SK-N-MC (cell line): Measurements from ENCODE around the gene KIAA1671.

Experiments used
- EZH2 ChIP-seq: fragments of 200-600 bp; sonication (generic); IDR thresholded peaks from one replicate; pipeline ENCODE4 v1.6.1; 2017; ENCODE audit warnings: antibody characterized with exemption
- POLR2AphosphoS5 ChIP-seq: IDR thresholded peaks from 2 replicates; pipeline ENCODE4 v1.6.1; 2012; ENCODE audit warnings: mild to moderate bottlenecking, low read depth, low read length, borderline replicate concordance

GRCh38 chr22:25216230-25216629 is 263.7 kb downstream of the KIAA1671 start:
- TF ChIP-seq POLR2AphosphoS5 (no peak), EZH2 (no peak)
